Measurements from ENCODE around the gene PTGIS. TPM values are rescaled to one million over a fixed set of nuclear protein-coding genes. Genes with fewer than 3 reads are reported as not detected.

PTGIS gene
- total RNA-seq, 1 donor from 2014 or later = 45.3 TPM

GRCh38 chr20:49560646-49561045 is 7.3 kb downstream of the PTGIS start:
- no peak for DNase-seq (ENCODE audit: low spot score)

DNA sequence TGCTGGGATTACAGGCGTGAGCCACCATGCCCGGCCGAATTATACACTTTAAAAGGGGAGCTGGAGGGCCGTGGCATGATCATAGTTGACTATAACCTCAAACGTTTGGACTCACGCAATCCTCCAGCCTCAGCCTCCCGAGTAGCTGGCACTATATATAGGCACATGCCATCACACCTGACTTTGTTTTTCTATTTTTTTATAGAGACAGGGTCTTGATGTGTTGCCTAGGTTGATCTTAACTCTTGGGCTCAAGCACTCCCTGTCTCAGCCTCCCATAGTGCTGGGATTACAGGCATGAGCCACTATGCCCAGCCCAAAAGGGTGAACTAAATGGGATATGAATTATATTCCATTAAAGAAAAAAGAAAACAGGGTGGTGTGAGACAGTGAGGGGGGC is 7.8 kb downstream of the PTGIS start:
- DNase-seq (ENCODE audit: low spot score) = no peak

- DNase-seq (ENCODE audit: low spot score) = no peak
These were observed 8.4 kb downstream of the PTGIS start for GRCh38 chr20:49559411-49560081.

GRCh38 chr20:49558826-49559225 is 9.1 kb downstream of the PTGIS start:
- DNase-seq (ENCODE audit: low spot score) = no peak

DNA sequence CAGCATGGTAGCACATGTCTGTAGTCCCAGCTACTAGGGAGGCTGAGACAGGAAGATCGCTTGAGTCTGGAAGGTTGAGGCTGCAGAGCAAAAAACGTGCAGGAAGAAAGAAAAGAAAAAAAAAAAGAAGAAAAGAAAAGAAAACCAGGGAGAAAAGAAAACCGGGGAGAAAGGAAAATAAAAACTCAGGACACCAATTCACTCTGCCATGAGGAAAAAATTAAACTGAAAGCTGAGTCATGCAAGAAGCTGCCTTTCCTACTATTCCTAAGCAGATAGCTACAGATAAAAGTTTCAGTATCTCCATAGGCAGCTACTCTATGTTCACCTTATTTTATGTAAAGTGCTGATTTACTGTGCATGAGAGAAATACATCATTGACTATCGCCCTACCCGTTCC is 10.5 kb downstream of the PTGIS start:
- DNase-seq (ENCODE audit: low spot score) = no peak

DNA sequence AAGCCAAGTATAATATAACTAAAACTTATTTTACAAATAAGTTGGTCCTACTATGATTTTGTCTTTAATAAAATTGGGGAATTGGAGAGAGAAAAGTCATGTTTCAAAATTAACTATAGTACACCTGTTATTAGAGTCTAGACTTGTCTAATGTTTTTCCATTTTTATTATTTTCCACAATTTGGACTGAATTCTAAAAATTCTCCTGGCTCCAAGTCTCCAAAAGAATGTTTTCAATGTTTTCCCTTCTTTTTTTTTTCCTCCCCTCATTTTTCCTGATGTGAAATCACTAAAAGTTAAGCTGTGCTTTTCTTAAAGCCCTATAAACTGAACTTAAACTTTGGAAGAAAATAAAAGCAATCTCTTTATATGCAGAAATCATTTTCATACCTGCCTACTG is 11.3 kb downstream of the PTGIS start:
- no peak for DNase-seq (ENCODE audit: low spot score)

- DNase-seq (ENCODE audit: low spot score) = no peak
These were observed 18.0 kb downstream of the PTGIS start for GRCh38 chr20:49549801-49550551.

GRCh38 chr20:49548371-49548947 is 19.5 kb downstream of the PTGIS start:
- DNase-seq (ENCODE audit: low spot score) = no peak

GRCh38 chr20:49545572-49545971 is 22.4 kb downstream of the PTGIS start:
- no peak for DNase-seq (ENCODE audit: low spot score)

DNA sequence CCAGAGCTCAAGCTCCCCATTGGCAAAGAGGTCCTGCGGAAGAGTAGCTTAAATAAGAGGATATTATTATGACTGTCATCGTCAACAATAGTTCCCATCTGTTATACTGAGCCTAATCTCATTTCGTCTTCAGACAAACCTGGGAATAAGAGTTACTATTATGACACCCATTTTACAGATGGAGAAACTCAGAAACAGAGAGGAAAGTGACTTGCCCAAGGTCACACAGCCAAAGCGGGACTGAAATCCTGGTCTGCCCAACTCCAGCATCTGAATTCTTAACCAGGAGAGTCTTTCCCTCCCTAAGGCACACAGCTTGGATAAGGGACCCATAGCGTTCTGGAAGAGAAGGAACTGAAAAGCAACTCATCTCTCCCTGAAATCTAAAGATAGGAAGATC is 23.4 kb downstream of the PTGIS start:
- DNase-seq (ENCODE audit: low spot score) = no peak

DNA sequence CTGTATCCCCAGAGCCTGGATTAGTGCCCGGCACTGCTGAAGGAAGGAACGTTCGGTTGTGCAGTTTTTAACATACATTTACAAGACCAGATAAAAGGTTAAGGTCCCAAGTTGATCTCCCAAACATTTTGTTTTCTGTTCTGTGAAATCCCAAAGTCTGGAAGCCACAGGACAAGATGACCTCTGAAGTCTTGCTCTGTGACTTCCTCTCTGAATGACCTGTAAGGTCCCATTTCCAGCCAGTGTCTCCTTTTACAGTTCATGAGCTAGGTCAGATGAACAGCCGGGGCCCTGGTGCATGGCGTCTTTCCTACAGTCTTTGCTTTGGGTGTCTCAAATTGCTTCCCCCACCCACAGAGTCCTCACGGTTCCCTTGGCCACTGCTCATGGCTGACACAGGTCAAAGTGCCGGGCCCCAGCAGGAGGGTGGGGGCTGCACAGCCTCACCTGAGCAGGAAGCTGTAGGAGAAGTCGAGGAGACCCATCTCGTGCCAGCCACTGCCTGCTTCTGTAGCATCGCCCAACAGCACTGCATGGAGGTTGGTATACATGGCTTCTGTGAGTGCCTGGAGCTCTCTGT is 24.0 kb downstream of the PTGIS start:
- DNase-seq (ENCODE audit: low spot score) = no peak

GRCh38 chr20:49543071-49543857 is 24.7 kb downstream of the PTGIS start:
- no peak for DNase-seq (ENCODE audit: low spot score)

GRCh38 chr20:49542514-49542991 is 25.4 kb downstream of the PTGIS start:
- DNase-seq (ENCODE audit: low spot score) = no peak

GRCh38 chr20:49541733-49542513 is 26.0 kb downstream of the PTGIS start:
- DNase-seq (ENCODE audit: low spot score) = peak; percentile 59

DNA sequence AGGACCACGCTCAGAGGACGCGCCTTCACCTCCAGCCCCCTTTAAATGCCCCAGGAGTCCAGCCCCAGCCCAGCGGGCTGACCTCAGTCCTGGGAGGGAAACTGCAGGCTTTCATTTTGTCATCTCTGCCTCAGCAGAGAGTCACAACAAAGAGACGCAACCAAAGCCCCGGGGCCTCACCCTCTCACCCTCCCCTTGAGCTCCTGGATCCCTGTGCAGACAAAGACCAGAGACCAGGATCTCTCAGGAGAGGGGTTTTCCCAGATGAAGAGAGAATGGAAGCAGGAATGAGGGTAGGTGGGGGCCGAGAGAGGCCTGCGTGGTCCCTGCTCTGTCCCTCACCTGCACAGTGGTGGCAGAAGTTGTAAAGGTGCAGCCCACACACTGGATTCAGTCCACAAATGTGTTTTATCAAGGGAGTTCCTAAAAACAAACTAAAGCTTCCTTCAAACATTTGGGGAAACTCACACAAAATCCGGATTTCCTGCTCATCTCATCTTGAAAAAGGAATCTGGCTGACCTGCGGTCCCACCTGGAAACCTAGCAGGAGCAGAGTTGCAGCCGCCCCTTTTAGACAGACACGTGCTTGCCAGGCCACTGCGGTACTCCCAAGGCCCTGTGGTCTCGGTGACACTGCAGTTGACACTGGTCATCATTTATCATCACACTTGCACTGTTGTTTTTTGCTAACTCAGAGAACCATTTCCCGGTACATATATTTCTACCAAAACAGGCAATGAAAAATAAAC is 27.1 kb downstream of the PTGIS start:
- DNase-seq (ENCODE audit: low spot score) = no peak

GRCh38 chr20:49540232-49540620 is 27.7 kb downstream of the PTGIS start:
- DNase-seq (ENCODE audit: low spot score) = no peak

DNA sequence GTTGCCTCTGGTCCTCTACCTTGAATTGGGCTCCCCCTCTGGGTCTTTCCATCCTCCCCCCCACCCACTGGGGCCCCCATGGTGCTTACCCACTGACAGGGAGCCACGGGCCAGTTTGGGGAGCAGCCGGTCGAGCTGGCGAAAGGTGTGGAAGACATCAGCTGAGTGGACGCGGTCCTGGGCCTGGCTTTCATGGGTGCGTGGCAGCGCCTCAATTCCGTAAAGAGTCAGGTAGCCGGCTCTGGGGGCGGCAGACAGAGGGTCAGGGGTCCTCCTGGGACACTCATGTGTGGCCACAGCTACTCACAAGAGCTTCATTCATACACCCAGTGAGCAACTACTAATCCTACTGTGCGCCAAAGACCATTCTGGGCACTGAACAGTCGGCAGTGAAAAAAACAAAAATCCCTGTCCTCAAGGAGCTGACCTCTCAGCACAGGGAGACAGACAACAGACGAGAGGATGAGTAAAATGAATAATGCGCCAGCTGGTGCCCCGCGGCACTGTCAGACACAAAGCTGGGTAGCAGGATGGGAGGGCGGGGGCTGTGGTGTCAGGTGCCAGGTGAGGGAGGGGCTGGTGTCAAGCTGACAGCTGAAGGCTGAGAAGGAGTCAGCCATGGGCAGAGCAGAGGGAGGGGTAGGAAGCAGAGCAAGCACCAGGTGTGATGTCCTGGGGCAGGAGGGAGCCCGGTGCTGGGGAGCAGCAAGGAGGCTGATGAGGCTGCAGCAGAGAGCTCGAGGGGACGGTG is 28.3 kb downstream of the PTGIS start:
- DNase-seq (ENCODE audit: low spot score) = no peak

DNA sequence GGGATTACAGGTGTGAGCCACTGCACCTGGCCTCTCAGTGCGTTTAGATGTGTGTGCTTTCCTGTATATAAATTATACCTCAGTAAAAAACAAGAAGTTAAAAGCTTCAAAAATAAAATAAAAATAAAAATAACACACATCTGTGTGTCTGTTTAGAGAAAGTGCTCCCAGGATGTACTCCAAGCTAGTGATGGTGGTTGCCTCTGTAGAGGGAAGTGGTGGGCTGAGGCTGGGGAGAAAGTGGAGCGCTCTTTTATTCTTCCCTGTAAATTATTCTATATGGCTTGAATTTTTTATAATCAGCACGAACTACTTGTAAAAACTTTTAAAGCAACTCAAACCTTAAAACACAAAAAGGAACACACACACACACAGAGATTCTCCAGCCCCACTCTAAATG is 29.0 kb downstream of the PTGIS start:
- DNase-seq (ENCODE audit: low spot score) = no peak

- peak; percentile 65 for DNase-seq (ENCODE audit: low spot score)
These were observed 33.7 kb downstream of the PTGIS start for GRCh38 chr20:49534255-49534712.

Measured in umbilical cord (tissue), 2 donors.